SK-N-SH (cell line): ENCODE results near the gene SAT2. TPM values are rescaled to one million over a fixed set of nuclear protein-coding genes. Genes with fewer than 3 reads are reported as not detected.

Source experiments
- CTCF ChIA-PET: fragments of 300-600, 350-600 bp; formaldehyde crosslinking; extraction: SDS; loops from one replicate; lab custom pipeline; 2021; lab: Yijun Ruan, JAX
- POLR2A ChIA-PET: fragments of 350-600 bp; sonication (Branson Sonifier 250); formaldehyde crosslinking; extraction: SDS; loops from one replicate; lab custom pipeline; 2020; ENCODE audit warnings: antibody characterized with exemption, inconsistent platforms; lab: Yijun Ruan, JAX
- DNase-seq: peaks from one replicate; pipeline ENCODE4 v3.0.0; 2012
- H2AFZ ChIP-seq: fragments of 200-600 bp; sonication (generic); 2 replicates; pipeline ENCODE4 v1.8.1; 2016; ENCODE audit warnings: antibody characterized with exemption, mild to moderate bottlenecking, low read depth
- H3F3A ChIP-seq: fragments of 200-600 bp; sonication (generic); replicated peaks from 2 replicates; pipeline ENCODE3; 2016; ENCODE audit warnings: antibody characterized with exemption, mild to moderate bottlenecking; ENCODE audit not compliant: insufficient read depth
- H3K27ac ChIP-seq, 2 experiments: fragments of 200-500 bp in 1 of 2; fragments of 200-600 bp in 1 of 2; sonication (Bioruptor generic) in 1 of 2; sonication (generic), shearing (Covaris generic) in 1 of 2; 2 replicates each; pipeline versions ENCODE4 v1.5.1 to v1.6.1; 2014 to 2016; ENCODE audit warnings: low read depth in 2 of 2, inconsistent platforms in 1 of 2, low read length in 1 of 2, mild to moderate bottlenecking in 1 of 2, mixed read lengths in 1 of 2
- H3K27me3 ChIP-seq: fragments of 200-600 bp; sonication (generic), shearing (Covaris generic); 2 replicates; pipeline ENCODE4 v1.6.1; 2016; ENCODE audit warnings: mixed run types; ENCODE audit not compliant: insufficient read depth
- H3K36me3 ChIP-seq, 2 experiments: fragments of 200-500 bp in 1 of 2; fragments of 200-600 bp in 1 of 2; sonication (Bioruptor generic) in 1 of 2; sonication (generic) in 1 of 2; replicated peaks in 1 of 2; 2 replicates each; pipeline versions ENCODE3 to v1.5.1; 2014 to 2016; ENCODE audit warnings: low read length in 1 of 2, mild to moderate bottlenecking in 1 of 2; ENCODE audit not compliant: insufficient read depth in 2 of 2, control insufficient read depth in 1 of 2
- H3K4me1 ChIP-seq, 2 experiments: fragments of 200-500 bp in 1 of 2; fragments of 200-600 bp in 1 of 2; sonication (Bioruptor generic) in 1 of 2; sonication (generic), shearing (Covaris generic) in 1 of 2; 2 replicates each; pipeline versions ENCODE4 v1.5.1 to v1.6.1; 2014 to 2016; ENCODE audit warnings: low read depth in 1 of 2, low read length in 1 of 2, mixed run types in 1 of 2; ENCODE audit not compliant: insufficient read depth in 2 of 2, control insufficient read depth in 1 of 2
- H3K4me2 ChIP-seq: fragments of 200-600 bp; sonication (generic), shearing (Covaris generic); 2 replicates; pipeline ENCODE4 v1.6.1; 2017; ENCODE audit warnings: mixed run types
- H3K4me3 ChIP-seq, 2 experiments: fragments of 200-500 bp in 1 of 2; fragments of 200-600 bp in 1 of 2; sonication (Bioruptor generic) in 1 of 2; sonication (generic), shearing (Covaris generic) in 1 of 2; 2 replicates each; pipeline versions ENCODE4 v1.5.1 to v1.8.1; 2014 to 2016; ENCODE audit warnings: low read depth in 2 of 2, inconsistent platforms in 1 of 2, low read length in 1 of 2, mild to moderate bottlenecking in 1 of 2, mixed read lengths in 1 of 2, moderate library complexity in 1 of 2
- H3K79me2 ChIP-seq: fragments of 200-600 bp; sonication (generic); 2 replicates; pipeline ENCODE4 v1.8.1; 2017; ENCODE audit warnings: mild to moderate bottlenecking; ENCODE audit not compliant: insufficient read depth
- H3K9ac ChIP-seq: fragments of 200-600 bp; sonication (generic); 2 replicates; pipeline ENCODE4 v1.6.1; 2017; ENCODE audit warnings: mixed run types
- H3K9me2 ChIP-seq: fragments of 200-600 bp; sonication (generic); 2 replicates; pipeline ENCODE4 v1.6.1; 2017; ENCODE audit warnings: mixed run types
- H3K9me3 ChIP-seq: fragments of 200-600 bp; sonication (generic); 2 replicates; pipeline ENCODE4 v1.6.1; 2017; ENCODE audit warnings: mixed run types, mild to moderate bottlenecking, moderate library complexity
- H4K20me1 ChIP-seq: fragments of 200-600 bp; sonication (generic); 2 replicates; pipeline ENCODE4 v1.6.1; 2017; ENCODE audit warnings: mild to moderate bottlenecking, mixed run types; ENCODE audit not compliant: insufficient read depth
- CHD2 ChIP-seq: fragments of 150-350 bp; IDR thresholded peaks from 2 replicates; pipeline ENCODE4 v1.6.1; 2018; ENCODE audit warnings: low read length; ENCODE audit not compliant: partially characterized antibody
- EP300 ChIP-seq, 2 experiments: IDR thresholded peaks; 2 replicates each; pipeline versions ENCODE4 v1.4.0 to v1.6.1; 2012; ENCODE audit warnings: borderline replicate concordance in 1 of 2, low read depth in 1 of 2, low read length in 1 of 2
- EZH2phosphoT487 ChIP-seq: fragments of 200-600 bp; sonication (generic); IDR thresholded peaks from 2 replicates; pipeline ENCODE4 v1.6.1; 2017; ENCODE audit warnings: low read depth, mixed run types, mild to moderate bottlenecking, antibody characterized with exemption, moderate library complexity, borderline replicate concordance
- FOSL2 ChIP-seq: IDR thresholded peaks from 2 replicates; pipeline ENCODE4 v1.4.0; 2012; ENCODE audit warnings: low read depth, mild to moderate bottlenecking, moderate library complexity, borderline replicate concordance
- FOXJ3 ChIP-seq: sonication (generic); formaldehyde crosslinking; IDR thresholded peaks from 2 replicates; pipeline ENCODE4 v1.5.1; 2020; ENCODE audit warnings: mild to moderate bottlenecking, missing genetic modification reagents
- FOXM1 ChIP-seq: IDR thresholded peaks from 2 replicates; pipeline ENCODE4 v1.4.0; 2012; ENCODE audit warnings: low read depth, mild to moderate bottlenecking
- MAX ChIP-seq: IDR thresholded peaks from 2 replicates; pipeline ENCODE4 v1.4.0; 2012; ENCODE audit warnings: low read depth
- MXI1 ChIP-seq: IDR thresholded peaks from 2 replicates; pipeline ENCODE4 v1.6.1; 2012; ENCODE audit warnings: mild to moderate bottlenecking, low read depth, low read length, improper control_type of control experiment
- NRF1 ChIP-seq: IDR thresholded peaks from 2 replicates; pipeline ENCODE4 v1.6.1; 2012; ENCODE audit warnings: low read depth, mild to moderate bottlenecking, low read length
- PBX3 ChIP-seq: IDR thresholded peaks from 2 replicates; pipeline ENCODE4; 2012
- POLR2AphosphoS5 ChIP-seq: IDR thresholded peaks from 2 replicates; pipeline ENCODE4 v1.6.1; 2012; ENCODE audit warnings: low read depth, low read length
- RAD21 ChIP-seq: IDR thresholded peaks from 2 replicates; pipeline ENCODE4 v1.6.1; 2012; ENCODE audit warnings: mild to moderate bottlenecking, low read length
- RCOR1 ChIP-seq: fragments of 150-350 bp; IDR thresholded peaks from 2 replicates; pipeline ENCODE4 v1.6.1; 2017; ENCODE audit warnings: antibody characterized with exemption, low read length
- REST ChIP-seq: IDR thresholded peaks from 2 replicates; pipeline ENCODE4 v1.6.1; 2012; ENCODE audit warnings: mild to moderate bottlenecking, low read depth, low read length, moderate library complexity
- SIN3A ChIP-seq: IDR thresholded peaks from 2 replicates; pipeline ENCODE4 v1.6.1; 2012; ENCODE audit warnings: low read depth, mild to moderate bottlenecking, low read length, moderate library complexity, borderline replicate concordance
- SMC3 ChIP-seq: IDR thresholded peaks from 2 replicates; pipeline ENCODE4 v1.6.1; 2012; ENCODE audit warnings: low read depth, low read length, improper control_type of control experiment
- TAF1 ChIP-seq: IDR thresholded peaks from 2 replicates; pipeline ENCODE4 v1.6.1; 2012; ENCODE audit warnings: low read depth, mild to moderate bottlenecking, low read length, moderate library complexity, borderline replicate concordance
- TEAD4 ChIP-seq: IDR thresholded peaks from 2 replicates; pipeline ENCODE4 v1.4.0; 2012; ENCODE audit warnings: mild to moderate bottlenecking, borderline replicate concordance; ENCODE audit not compliant: insufficient read depth
- USF1 ChIP-seq: IDR thresholded peaks from 2 replicates; pipeline ENCODE4 v1.4.0; 2012; ENCODE audit warnings: low read depth, borderline replicate concordance
- USF2 ChIP-seq: fragments of 150-350 bp; IDR thresholded peaks from 2 replicates; pipeline ENCODE4 v1.6.1; 2017; ENCODE audit warnings: antibody characterized with exemption, low read length, low read depth, borderline replicate concordance
- ZBTB33 ChIP-seq: IDR thresholded peaks from 2 replicates; pipeline ENCODE4 v1.4.0; 2012; ENCODE audit warnings: low read depth, borderline replicate concordance
- WGBS: methylation state at CpG from one replicate; pipeline ENCODE4 v1.1.6; 2017; ENCODE audit warnings: low lambda C conversion rate; 5-methylcytosine and 5-hydroxymethylcytosine counted together
- polyA plus RNA-seq, 3 experiments: library from polyadenylated mRNA; depleted of rRNA; stranded (reverse); fragments of >200 nt; gene quantifications; 2 replicates each; pipeline ENCODE4 v1.2.3, GENCODE V29; 2012

Gene SAT2
- polyA plus RNA-seq, 1 of the 3 experiments (the other 2 are of a cell fraction), result 43.1 TPM

- Histone ChIP-seq H3K9me3 (no peaks in the 10 kb centered on the region), H3K9me2 (no peaks in the 10 kb centered on the region), H3K27me3 (no peaks in the 10 kb centered on the region), H3K27ac (peak within 1 kb of the TSS; percentile 75 to 84), H3K4me2 (peak within 1 kb of the TSS; percentile 93), H3K4me1 (peaks cover 0 to 18% of the 10 kb centered on the region in 2 experiments; a peak in 3 of 4 replicates), H3K79me2 (peaks cover 46% of the 10 kb centered on the region), H3K4me3 (peak within 1 kb of the TSS; percentile 77 to 90), H4K20me1 (peaks cover 42% of the 10 kb centered on the region), H2AFZ (peak within 1 kb of the TSS; percentile 79; the same call in 1 of the 2 replicates), H3K36me3 (peaks cover 11 to 17% of the 10 kb centered on the region in 2 experiments), H3K9ac (peak within 1 kb of the TSS; percentile 85), H3F3A (peaks cover 4% of the 10 kb centered on the region)
- ChIA-PET CTCF (interaction anchor here (0.6 to 2.1 kb wide), 11 partner anchors 12 to 73 kb away, joined by 3 to 14 read pairs (median 6); partner anchors contain the start of genes ATP1B2, CD68, MPDU1 and SAT2), POLR2A (interaction anchor here (0.7 to 2.4 kb wide), 9 partner anchors 12 to 73 kb away, joined by 3 to 19 read pairs (median 5); partner anchors contain the start of genes CD68, SAT2, TP53 and WRAP53)
- peak; percentile 99 for DNase-seq
- under 1% methylated on average over 23 of the region's 93 CpGs for WGBS
- TF ChIP-seq TEAD4, result no peak
- peak; percentile 26; the same call in 1 of the 2 replicates for TF ChIP-seq POLR2AphosphoS5
- no peak for TF ChIP-seq SMC3
- TF ChIP-seq PBX3, result no peak
- no peak for TF ChIP-seq RCOR1
- TF ChIP-seq REST, result no peak; the same call in 1 of the 2 replicates
- TF ChIP-seq MAX, result peak; percentile 42
- peak in 1 of 2 experiments; percentile 35; a peak in 1 of 4 replicates for TF ChIP-seq EP300 (IDR thresholded peaks at IDR 0.05; ENCODE audit: borderline replicate concordance in 1 of 2, low read depth in 1 of 2, low read length in 1 of 2)
- no peak for TF ChIP-seq USF1
- no peak; the same call in 1 of the 2 replicates for TF ChIP-seq MXI1
- peak; percentile 91 for TF ChIP-seq NRF1
- TF ChIP-seq USF2, result no peak
- no peak for TF ChIP-seq CHD2
- no peak for TF ChIP-seq SIN3A
- no peak for TF ChIP-seq EZH2phosphoT487
- peak; percentile 36 for TF ChIP-seq RAD21
- no peak for TF ChIP-seq ZBTB33
- TF ChIP-seq FOXJ3 (CRISPR knock-in tag), result no peak
- no peak for TF ChIP-seq FOSL2
- TF ChIP-seq FOXM1, result no peak
- peak; percentile 71 for TF ChIP-seq TAF1
Measured at GRCh38 chr17:7614425-7615264, 13.0 kb downstream of the SAT2 start, which contains the start of gene FXR2. Gene FXR2, minus strand, starts transcription at chr17:7614897. Its CDS starts 365 bp downstream, at chr17:7614532.
